A673 (cell line): ENCODE measurements around the gene CHD1L.
"Not testable (repeated sequence)": the region's sequence is repeated elsewhere in the genome, so short reads cannot be mapped to it uniquely, and the experiment has no call there.

Source experiments
- CTCF ChIP-seq: fragments of 300-800, 200-600 bp; sonication (generic); conservative IDR thresholded peaks from 2 replicates; pipeline ENCODE4 v1.5.1; 2017; ENCODE audit warnings: low read depth, mild to moderate bottlenecking, antibody characterized with exemption, low read length, moderate library complexity, mixed read lengths
- EZH2 ChIP-seq: fragments of 200-600 bp; sonication (generic); IDR thresholded peaks from 2 replicates; pipeline ENCODE4 v1.6.1; 2017; ENCODE audit warnings: borderline replicate concordance, low read depth, mild to moderate bottlenecking, mixed read lengths, antibody characterized with exemption, low read length; ENCODE audit not compliant: poor library complexity, severe bottlenecking

GRCh38 chr1:147305803-147306202 is 63.3 kb downstream of the CHD1L start:
- not testable (repeated sequence) for TF ChIP-seq CTCF, EZH2
